ENCODE results near the gene MACROD2. TPM values are rescaled to one million over a fixed set of nuclear protein-coding genes. Genes with fewer than 3 reads are reported as not detected.

The MACROD2 gene
- total and polyA plus RNA-seq, 9 donors: 3.7 to 25.5 (median 7.8) TPM

GRCh38 chr20:14332866-14333265, 337.6 kb downstream of the MACROD2 start:
- no peaks in the 10 kb centered on the region for H3K9me3 ChIP-seq
- no peaks in the 10 kb centered on the region for H3K36me3 ChIP-seq
- DNase-seq: no peak
- no peak overlapping the region for H3K27ac ChIP-seq
- WGBS, 3 donors: 80 to 91% (median 87%) methylated on average over 2 of the region's 2 CpGs
- H3K27me3 ChIP-seq: no peaks in the 10 kb centered on the region
- no peak overlapping the region for H3K4me3 ChIP-seq
- no peaks in the 10 kb centered on the region for H3K4me1 ChIP-seq (ENCODE audit: insufficient read depth)
- intact Hi-C loops (cut with DNase I): no loop called here
- TF ChIP-seq EP300 (IDR thresholded peaks at IDR 0.05): no peak
- TF ChIP-seq CTCF (IDR thresholded peaks at IDR 0.05): no peak
- TF ChIP-seq POLR2A (IDR thresholded peaks at IDR 0.05): no peak

DNA sequence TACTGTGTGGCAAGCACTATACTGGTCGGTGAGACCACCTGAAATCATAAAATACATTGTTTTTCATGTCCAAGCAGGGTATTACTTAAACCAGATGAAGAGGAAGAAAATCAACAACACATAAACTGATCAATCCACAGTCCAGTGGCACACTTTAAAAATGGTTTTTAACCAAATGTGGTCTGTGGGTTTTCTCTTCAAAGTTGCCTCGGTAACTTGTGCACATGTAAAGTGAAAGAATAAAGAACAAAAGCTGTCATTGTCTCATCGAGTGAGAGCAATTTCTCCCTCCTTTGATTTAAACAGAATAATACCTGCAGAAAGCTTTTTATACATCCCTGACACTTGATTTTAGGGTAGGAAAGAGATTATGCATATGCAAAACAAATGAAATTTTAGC, 338.4 kb downstream of the MACROD2 start:
- Histone ChIP-seq H3K27ac (peak overlapping the region in 1 of 2 donors; percentile 7), H3K4me3 (no peak overlapping the region), H3K27me3 (no peaks in the 10 kb centered on the region), H3K9me3 (no peaks in the 10 kb centered on the region), H3K36me3 (no peaks in the 10 kb centered on the region), H3K4me1 (ENCODE audit: insufficient read depth) (no peaks in the 10 kb centered on the region)
- intact Hi-C loops (cut with DNase I): no loop called here
- TF ChIP-seq CTCF (IDR thresholded peaks at IDR 0.05) (no peak), POLR2A (IDR thresholded peaks at IDR 0.05) (no peak), EP300 (IDR thresholded peaks at IDR 0.05) (no peak)
- WGBS, 3 donors: 29 to 71% (median 36%) methylated on average over 3 of the region's 3 CpGs
- DNase-seq: no peak

DNA sequence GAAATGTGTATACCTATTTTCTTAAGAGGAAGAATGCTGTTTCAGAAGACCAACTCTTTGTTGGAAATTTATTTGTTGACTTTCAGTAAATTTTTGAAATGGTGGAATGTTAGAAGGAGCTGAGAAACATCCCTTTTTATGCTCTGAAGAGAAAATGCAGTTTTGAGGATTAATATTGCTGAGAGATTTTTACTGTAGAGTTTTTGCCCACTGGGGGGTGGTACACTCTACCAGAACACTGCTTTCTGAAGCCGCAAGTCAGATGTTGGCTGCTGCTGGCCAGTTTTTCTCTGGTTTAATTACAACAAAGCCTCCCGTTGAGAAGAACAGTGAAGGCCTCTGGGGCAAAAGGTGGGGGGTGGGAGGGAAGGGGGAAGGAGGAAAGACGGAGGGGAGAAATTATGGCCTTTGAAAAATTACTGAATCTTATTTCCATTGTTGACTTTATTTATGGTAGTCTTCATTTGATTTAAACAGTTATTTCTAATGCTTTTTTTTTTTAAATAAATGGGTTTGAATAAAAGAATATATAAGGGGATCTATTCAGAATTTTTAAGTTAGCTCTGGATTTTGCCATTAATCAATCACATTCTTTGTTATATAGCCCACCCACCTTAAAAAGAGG, 339.1 kb downstream of the MACROD2 start:
- Histone ChIP-seq H3K36me3 (no peaks in the 10 kb centered on the region), H3K4me1 (ENCODE audit: insufficient read depth) (no peaks in the 10 kb centered on the region), H3K9me3 (no peaks in the 10 kb centered on the region), H3K27me3 (no peaks in the 10 kb centered on the region), H3K27ac (peak overlapping the region in 1 of 2 donors; percentile 9), H3K4me3 (no peak overlapping the region)
- peak; percentile 48 to 62 (median 50) for DNase-seq
- WGBS, 3 donors: 2 to 18% (median 7%) methylated on average over 3 of the region's 3 CpGs
- intact Hi-C loops (cut with DNase I): no loop called here
- TF ChIP-seq EP300 (IDR thresholded peaks at IDR 0.05) (no peak), CTCF (IDR thresholded peaks at IDR 0.05) (peak; percentile 25 to 52 (median 29)), POLR2A (IDR thresholded peaks at IDR 0.05) (no peak)

- H3K27ac ChIP-seq: peak overlapping the region in 1 of 2 donors; percentile 9
- intact Hi-C loops (cut with DNase I): no loop called here
- H3K4me1 ChIP-seq (ENCODE audit: insufficient read depth): no peaks in the 10 kb centered on the region
- H3K4me3 ChIP-seq: peak overlapping the region; percentile 1
- TF ChIP-seq EP300 (IDR thresholded peaks at IDR 0.05) (no peak), POLR2A (IDR thresholded peaks at IDR 0.05) (no peak), CTCF (IDR thresholded peaks at IDR 0.05) (no peak)
- DNase-seq: no peak
- no peaks in the 10 kb centered on the region for H3K9me3 ChIP-seq
- no peaks in the 10 kb centered on the region for H3K27me3 ChIP-seq
- H3K36me3 ChIP-seq: no peaks in the 10 kb centered on the region
These were observed 339.7 kb downstream of the MACROD2 start for GRCh38 chr20:14335052-14335451.

Measured in ovary (tissue), 9 donors.